HG03066 (cell line): Measurements from ENCODE around the gene TMEM43.
"Not testable (repeated sequence)": the region's sequence is repeated elsewhere in the genome, so short reads cannot be mapped to it uniquely, and the experiment has no call there.

Experiments used
- ATAC-seq: cut with Tn5 transposase; IDR thresholded peaks from one replicate; pipeline ENCODE4 v1.9.1; 2021; ENCODE audit warnings: low read depth; ENCODE audit not compliant: unreplicated experiment

The TMEM43 gene

GRCh38 chr3:14124615-14125192 is at the start of gene TMEM43, which contains the start of gene CHCHD4:
TSS of gene TMEM43 (plus strand) at chr3:14125052. CDS start at chr3:14125194, 142 bp downstream.
TSS of gene CHCHD4 (minus strand) at chr3:14124870. CDS start at chr3:14124676, 194 bp downstream.
- peak; percentile 88 for ATAC-seq

- ATAC-seq = not testable (repeated sequence)
Measured at GRCh38 chr3:14075233-14075632, 49.6 kb upstream of the TMEM43 start.

GRCh38 chr3:14077310-14077709 is 47.5 kb upstream of the TMEM43 start:
- ATAC-seq = no peak

- no peak for ATAC-seq
Measured at GRCh38 chr3:14082108-14082657, 42.7 kb upstream of the TMEM43 start.

GRCh38 chr3:14087461-14087860 is 37.4 kb upstream of the TMEM43 start:
- ATAC-seq = not testable (repeated sequence)

- ATAC-seq = not testable (repeated sequence)
Measured at GRCh38 chr3:14091959-14092358, 32.9 kb upstream of the TMEM43 start.

GRCh38 chr3:14092464-14092863 is 32.4 kb upstream of the TMEM43 start:
- ATAC-seq = no peak

GRCh38 chr3:14093831-14094230 is 31.0 kb upstream of the TMEM43 start:
- no peak for ATAC-seq

- no peak for ATAC-seq
Measured at GRCh38 chr3:14096742-14097141, 28.1 kb upstream of the TMEM43 start.

- no peak for ATAC-seq
Measured at GRCh38 chr3:14097616-14098391, 27.0 kb upstream of the TMEM43 start.

- not testable (repeated sequence) for ATAC-seq
Measured at GRCh38 chr3:14109821-14110220, 15.0 kb upstream of the TMEM43 start.

GRCh38 chr3:14110699-14111098 is 14.2 kb upstream of the TMEM43 start:
- ATAC-seq = no peak

- ATAC-seq = no peak
Measured at GRCh38 chr3:14113965-14114635, 10.8 kb upstream of the TMEM43 start.

- ATAC-seq = no peak
Measured at GRCh38 chr3:14117468-14118399, 7.1 kb upstream of the TMEM43 start.

GRCh38 chr3:14118400-14119381 is 6.2 kb upstream of the TMEM43 start:
- no peak for ATAC-seq

GRCh38 chr3:14119651-14120050 is 5.2 kb upstream of the TMEM43 start:
- ATAC-seq = no peak

- no peak for ATAC-seq
Measured at GRCh38 chr3:14120111-14120920, 4.5 kb upstream of the TMEM43 start.

GRCh38 chr3:14120921-14121448 is 3.9 kb upstream of the TMEM43 start:
- ATAC-seq = not testable (repeated sequence)
